HG03442 (cell line): ENCODE measurements around the gene ESPN.

Experiments used
- ATAC-seq: cut with Tn5 transposase; IDR thresholded peaks from one replicate; pipeline ENCODE4 v1.9.1; 2021; ENCODE audit warnings: mild to moderate bottlenecking, moderate library complexity; ENCODE audit not compliant: unreplicated experiment

Gene ESPN

DNA sequence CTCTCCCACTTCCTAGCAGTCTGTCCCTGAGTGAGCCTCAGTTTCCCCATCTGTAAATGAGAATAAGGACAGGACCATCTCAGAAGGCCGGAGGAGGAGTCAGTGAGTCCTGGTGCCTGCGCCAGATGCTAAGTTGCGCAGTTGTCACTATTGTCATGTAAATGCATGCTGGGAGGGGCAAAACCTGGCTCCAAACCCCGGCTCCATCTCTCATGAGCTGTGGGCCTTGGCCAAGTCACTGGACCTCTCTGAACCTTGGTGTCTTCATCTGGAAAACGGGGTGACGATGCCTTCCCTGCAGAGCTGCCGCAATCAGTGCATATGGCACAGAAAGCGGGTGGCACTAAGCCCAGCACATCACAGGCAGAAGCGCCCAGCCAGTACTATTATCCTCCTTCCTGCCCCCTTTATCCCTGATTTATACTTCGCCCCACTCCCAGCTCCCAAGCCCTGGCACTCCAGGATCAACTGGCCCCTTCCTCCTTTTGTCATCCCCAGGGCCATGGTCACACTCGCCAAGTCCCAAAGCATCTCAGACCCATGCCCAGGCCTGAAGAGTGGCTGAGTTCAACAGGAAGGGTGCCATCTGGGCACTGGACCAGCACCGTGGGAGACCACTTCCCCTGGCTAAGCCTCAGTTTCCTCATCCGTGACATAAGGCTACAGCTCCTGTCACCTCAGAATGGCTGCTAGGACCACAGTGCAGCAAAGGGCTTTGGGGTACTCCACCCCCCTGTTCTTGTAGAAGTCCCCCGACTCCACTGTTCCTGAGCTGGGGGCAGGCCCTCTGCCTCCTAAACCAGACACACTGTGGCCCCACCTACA lies 71.2 kb downstream of the ESPN start:
- ATAC-seq = no peak

DNA sequence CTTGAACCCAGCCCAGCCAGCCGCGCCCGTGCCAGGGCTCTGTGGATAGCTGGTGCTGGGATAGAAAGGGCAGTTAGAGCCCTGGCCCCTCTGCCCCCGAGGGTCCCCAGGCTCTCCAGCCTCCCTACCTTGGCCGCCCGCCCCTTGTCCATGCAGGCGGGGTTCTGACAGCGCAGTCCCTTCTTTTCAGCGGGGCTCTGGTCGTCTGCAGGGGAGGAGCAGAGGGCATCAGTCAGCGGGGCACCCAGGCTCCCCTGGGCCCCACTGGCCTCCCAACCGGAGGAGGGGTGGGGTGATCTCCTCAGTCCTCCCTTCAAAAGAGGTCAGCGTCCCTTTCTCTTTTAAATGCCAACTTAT lies 71.8 kb downstream of the ESPN start:
- no peak for ATAC-seq

DNA sequence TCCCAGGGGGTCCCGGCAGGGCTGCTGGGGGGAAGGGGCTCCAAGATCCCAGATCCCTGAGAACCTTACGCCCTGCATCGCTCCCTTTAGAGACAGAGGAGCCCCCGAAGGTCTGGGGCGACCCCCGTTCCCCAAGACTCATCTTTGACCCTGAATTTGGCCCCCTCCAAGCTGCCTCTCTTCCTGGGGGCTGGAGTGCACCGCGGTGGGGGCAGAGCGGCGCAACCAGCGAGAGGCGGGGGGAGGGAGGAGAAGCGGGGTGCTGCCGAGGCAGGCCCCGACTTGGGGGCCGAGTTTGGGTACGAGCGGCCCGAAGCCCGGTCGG lies 72.3 kb downstream of the ESPN start:
- ATAC-seq = no peak

DNA sequence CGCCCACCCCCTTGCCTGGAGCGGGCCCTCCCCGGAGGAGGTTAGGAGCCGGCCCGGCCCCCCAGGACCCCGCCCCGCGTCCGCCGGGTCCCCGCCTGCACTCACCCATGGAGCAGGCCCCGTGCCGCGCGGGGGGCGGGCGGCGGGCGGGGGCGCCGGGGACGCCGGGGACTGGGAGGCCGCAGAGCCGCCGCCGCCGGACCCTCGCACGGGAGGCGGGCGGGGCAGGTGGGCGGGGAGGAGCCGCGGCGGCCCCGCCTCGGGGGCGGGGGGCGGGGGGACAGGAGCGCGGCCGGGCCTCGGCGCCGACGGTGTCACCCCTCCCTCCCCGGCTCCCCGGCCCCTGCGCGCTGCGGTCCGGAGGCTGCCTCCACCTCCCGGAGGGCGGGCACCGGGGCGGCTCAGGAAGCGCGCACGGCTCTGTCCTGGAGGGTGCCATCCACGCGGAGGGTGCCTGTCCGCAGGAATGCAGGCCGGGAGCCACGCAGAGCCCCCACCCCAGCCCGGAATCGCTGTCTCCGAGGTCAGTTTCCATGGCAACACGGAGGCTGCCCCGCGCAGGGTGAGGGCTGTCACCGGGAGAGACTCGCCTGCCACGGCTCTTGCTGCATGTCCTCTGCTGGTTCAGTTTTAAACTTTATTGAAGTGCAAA lies 72.8 kb downstream of the ESPN start:
- no peak for ATAC-seq

DNA sequence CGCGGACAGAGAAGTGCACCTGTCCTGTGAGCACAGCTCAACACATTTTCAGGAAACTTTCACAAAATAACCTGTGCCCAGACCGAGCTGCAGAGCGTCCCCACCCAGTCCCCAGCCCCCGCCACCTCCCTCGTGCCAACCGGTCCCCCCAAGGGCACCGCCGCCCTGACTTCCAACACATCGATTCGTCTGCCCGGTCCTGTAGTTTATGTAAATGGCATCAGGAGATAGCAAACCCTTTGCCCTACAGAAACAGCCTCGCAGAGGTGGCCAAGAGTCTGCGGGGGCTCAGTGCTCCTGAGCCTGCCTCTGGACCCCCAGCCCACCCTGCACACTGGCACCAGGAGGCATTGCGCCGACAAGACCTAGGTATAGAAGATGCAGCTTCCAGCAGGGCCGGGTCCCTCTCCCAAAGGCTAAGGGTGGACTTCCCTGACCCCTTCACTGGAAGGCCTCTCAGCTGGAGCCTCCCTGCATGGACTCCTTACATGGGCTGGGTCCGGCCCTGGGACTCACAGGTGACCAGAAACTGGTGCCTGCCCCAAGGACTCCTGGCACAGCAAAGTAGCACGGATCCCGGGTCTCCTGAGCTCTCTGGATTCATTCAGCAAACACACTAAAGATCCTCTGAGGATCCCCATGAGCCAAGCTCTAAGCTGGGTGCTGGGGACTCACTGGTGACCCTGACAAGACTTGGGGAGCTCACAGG lies 73.4 kb downstream of the ESPN start:
- no peak for ATAC-seq

DNA sequence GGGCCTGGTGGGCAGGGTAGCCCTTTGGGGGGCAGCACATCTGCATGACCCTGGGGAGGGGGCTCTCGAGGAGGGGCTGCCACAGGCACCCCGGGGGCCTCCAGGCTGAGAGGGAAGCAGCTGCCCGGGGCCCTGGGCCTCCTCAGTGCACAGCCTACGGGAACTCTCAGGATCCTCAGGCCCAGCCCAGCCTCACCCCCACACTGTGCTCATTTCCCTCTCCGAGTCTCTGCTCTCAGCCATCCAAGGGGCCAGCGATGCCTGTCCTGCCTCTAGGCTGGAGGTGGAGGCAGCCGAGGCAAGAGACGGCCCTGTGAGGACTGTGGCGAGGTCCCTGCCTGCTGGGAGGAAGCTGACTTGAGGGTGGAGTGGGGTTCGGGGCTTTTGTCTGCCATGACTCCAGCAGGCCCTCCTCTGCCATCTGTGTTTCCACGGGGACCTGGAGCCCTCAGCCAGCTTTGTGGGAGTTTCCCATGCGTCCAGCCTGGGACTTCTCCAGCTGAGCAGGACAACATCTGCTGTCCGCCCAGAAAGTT lies 74.1 kb downstream of the ESPN start:
- no peak for ATAC-seq

DNA sequence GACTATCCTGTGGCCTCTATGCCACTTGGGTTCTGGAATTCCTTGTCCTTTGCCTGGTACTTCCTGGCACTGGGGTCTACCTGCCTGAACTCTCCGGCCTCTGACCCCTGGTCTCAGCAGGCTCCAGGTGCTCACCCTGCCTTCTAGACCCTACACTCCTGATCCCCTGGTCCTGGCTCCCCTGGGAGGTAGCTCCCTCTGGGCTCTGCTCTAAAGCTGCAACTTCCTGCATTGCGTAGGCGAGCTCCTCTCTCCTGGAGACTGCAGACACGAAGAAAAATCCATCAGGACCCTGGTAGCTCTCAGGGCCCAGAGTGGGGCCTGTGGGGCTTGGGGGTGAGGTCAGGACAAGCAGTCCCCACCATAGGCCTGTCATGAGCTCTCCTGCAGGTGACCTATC lies 74.7 kb downstream of the ESPN start:
- ATAC-seq = no peak

DNA sequence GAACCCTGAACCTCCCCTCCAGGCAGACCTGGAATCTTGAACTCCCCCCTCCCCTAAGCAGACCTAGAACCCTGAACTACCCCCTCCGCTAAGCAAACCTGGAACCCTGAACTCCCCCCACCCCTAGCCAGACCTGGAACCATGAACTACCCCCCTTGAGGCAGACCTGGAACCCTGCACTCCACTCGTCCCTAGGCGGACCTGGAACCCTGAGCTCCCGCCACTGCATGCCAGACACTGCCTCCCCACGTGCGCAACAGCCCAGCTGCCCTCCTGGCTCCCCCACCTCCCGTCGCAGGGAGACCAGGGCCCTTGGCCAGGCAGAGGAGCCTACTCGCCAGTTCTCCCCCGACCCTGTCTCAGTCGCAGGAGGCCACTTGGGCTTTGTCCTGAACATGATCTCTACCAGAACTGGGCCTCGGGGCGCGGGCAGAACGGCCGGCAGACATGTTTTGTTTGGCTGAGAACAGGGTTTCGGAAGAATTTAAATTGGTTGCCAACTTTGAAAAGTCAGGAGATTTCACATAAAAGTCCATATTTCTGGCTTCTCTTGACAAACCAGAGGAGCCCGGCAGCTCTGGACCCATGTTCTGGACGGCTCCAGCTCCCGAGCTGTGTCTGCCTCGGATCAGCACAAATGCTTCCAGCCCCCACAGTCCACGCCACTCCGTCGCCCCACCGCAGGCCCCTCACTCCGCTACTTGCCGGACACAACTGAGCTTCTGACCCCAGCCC lies 76.1 kb downstream of the ESPN start:
- ATAC-seq = no peak

DNA sequence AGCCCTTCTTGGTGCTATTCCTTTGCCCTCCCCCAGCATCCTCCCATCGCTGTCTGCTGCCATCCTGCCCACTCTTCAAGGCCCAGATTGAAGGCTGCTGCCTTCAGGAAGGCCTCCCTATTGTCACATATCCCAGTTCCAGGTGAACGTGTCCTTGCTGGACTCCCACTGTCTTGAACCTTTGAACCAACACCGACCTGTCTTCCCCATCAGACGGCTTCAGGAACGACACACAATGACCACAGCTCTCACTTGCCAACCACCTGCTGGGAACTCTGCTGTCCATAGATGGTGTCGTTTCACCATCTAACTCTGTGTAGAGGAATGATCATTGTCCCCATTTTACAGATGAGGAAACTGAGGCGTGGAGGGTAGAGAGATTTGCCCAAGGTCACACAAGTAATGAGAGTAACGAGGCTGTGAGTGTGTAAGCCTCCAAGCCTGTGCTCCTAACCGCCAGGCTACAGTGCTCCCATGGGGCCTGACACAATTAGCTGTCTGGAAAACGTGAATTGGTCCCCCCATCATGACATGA lies 76.8 kb downstream of the ESPN start:
- no peak for ATAC-seq

DNA sequence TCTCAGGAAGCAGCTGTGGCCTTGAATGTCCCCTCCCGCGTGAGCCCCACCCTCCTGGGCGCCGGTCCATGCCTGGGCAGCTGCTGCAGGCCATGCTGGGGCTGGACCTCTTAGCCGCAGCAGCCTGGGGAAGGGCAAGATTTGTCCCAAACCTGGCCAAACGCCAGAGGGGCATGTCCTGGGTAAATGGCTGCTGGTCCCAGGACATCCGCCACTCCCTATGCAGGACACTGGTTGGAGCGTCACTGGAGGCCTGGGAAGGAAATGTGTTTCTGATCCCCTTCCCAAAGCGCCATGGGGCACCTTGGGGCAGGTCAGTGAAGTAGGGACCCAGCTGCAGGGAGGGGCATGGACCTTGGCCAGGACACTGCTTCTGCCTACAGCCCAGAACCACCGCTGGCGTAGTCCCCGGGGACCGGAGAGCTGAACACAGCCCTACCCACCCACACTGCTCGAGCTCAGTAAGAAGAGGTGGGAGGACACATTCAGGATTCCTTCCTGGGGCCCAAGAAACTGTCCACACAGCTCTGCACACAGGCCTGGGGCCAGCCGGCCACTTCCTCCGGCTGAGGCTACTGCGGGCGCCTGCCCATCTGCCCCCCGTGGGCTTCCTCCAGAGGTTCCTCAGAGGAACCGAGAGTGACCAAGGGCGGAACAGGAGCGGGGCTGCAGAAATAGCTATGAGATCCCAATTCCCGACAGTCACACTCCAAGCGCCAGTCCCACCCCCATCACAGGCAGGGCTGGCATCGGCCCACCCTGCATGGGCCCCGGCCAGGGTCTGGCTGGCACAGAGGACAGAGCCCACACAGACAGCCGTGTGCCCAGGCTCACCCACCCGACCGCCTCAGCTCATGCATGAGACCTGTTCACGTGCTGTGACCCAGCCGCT lies 77.7 kb downstream of the ESPN start:
- ATAC-seq = no peak

DNA sequence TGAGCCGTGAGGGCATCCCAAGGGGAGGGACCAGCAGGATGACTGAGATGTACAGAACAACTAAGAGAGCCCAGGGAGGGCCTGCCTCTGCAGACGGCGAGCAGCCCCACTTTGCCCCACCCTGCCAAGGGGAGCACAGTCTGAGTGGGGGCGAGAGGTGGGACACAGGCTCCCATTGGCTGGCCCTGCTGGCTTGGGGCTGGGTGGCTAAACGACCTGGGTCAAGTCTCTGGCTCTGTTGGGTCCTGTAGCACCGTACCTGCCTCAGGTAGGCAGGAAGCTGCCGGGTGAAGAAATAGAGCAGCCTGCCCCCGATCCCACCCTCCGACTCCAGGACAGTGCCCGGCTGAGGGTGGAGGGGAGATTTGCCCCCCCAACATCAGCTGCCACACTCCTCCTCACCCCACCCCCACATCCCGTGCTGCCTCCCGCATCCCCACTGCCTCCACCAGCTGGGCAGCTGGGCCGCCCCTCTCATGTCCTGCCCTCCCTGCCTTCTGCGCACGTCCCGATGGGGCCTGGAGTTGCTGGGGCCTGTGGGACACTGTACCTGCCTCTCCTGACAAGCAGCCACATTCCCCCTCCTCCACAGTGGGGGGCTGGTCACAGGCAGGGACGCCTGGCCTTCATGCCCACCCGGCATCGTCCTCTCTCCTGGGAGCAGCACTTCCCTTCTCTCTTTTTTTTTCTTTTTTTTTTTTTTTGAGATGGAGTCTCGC lies 79.5 kb downstream of the ESPN start:
- no peak for ATAC-seq

DNA sequence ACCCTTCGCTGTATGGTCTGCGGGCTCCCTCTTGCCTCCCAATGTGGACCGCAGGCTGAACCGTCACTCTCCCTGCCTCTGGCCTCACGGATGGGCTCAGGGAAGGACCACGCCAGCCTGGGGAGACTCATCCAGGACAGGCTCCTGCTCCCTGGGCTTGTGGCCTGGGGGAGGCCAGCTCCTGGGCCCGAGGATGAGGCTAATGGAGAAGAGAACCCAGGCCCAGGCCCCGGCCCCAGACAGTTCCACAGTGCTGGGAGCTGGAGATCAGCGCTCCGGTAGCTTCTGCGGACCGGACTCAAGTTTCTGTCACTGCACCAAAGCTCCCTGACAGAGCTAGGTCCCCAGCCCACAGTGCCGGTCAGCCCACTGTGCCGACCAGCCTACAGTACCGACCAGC lies 80.3 kb downstream of the ESPN start:
- ATAC-seq = no peak

DNA sequence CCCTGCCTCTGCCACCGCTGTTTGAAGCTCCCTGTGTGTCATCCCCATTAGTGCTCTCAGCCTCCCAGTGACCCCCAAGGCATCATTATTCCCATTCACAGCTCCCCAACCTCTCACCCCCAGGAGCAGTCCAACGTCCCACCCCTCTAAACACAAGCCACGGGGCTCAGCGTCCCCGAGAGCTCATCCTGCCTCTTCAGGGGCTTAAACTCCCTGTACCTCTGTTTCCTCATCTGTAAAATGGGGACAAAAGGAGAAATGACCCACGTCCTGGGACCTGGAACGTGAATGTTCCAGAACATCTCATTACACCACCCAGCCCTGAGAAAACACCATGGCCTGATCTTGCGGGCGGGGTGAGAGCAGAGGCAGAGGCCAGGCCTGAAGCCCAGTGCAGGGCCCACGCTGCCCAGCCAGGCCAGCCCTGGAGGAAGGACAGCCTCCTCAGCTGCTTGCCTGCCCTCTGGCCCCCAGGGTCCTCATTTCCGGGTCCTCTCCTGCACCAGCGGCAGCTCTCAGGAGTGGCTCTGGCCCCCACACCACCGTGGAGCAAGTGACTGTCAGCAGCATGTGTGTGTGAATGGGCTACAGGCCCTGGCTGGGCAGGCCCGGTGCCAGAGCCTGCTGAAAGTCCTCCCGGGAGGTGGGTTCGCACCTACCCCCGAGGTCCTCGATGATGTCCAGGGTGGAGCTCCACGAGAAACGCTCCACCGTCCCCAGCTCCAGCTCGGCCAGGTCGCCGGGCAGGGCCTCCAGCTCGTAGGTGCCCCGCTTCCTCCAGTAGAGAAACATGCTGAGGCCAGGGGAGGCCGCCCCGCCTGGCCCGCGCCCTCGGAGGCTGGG lies 81.0 kb downstream of the ESPN start:
- ATAC-seq = no peak

DNA sequence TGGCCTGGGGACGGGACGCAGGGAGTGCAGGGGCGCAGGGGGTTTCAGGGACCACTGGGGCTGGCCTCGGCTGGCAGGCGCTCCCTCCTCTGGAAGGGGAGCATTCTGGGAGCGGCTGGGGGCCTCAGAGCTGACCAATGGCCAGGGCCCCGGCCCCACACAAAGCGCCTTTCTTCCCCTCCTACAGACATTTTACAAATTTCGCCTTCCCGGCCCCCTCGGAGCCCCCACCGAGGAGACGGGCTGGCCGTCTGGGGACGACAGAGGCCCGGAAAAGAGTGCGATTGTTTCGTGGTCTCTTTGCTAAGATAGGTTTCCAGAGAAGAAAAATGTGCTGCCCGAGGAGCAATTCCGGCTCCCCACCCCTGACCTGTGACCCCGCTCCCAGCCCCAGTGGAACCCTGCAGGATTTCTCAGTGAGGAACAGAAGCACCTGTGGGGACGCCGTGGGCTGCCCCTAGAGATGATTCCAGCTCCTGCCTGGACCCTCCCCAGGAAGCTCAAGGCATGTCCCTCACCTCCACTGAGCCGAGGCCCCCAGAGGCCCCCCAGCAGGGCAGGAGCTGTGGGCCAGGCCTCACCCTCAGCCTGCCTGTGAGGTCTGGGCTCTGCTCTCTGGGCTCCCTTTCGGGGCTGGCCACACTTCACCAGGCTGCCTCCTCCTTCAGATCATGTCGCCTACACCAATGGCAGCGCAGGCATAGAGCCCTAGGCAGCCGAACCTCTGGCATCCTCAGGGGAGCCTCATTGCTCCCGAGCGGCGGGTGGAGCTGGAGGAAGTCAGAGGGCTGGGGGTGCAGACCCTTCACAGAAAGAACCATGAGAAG lies 81.8 kb downstream of the ESPN start:
- ATAC-seq = no peak

DNA sequence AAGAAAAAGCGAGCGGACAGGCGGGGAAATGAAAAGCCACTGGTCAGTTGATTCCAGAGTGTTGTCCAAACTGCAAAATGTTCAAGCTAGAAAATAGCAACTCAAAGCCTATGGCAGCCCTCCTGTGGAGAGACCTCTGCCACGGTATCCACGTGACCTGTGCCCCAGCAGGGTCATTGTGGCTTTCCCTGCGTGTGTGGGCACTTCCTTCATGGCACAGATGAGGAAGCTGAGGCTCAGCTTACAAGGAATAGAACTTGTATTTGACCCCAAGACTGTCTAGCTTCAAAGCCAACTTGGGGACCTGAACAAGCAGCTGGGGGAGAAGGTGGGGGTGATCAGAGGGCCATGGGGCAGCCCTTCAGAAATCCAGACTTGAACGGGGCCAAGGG lies 82.5 kb downstream of the ESPN start:
- no peak for ATAC-seq

DNA sequence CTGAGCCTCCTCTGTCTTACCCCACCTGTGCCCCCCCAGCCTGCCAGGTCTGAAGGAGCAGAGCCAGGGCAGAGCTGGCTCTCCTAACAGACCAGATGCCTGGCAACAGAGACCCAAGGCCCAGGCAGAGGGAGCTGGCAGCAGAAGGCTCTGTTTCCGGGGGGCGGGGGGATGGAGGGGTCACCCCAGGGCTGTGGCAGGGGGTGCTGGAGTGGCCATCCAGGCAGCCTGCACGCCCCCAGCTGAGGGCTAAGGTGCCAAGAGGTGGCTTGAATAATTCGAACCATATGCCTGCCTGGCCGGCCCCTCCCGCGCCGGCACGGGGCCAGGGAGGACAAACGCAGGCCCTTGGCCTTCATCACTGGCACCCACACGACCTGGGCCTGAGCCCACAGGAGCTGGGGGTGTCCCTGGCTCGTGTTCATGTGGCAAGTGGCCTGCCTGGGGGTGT lies 82.9 kb downstream of the ESPN start:
- ATAC-seq = no peak

DNA sequence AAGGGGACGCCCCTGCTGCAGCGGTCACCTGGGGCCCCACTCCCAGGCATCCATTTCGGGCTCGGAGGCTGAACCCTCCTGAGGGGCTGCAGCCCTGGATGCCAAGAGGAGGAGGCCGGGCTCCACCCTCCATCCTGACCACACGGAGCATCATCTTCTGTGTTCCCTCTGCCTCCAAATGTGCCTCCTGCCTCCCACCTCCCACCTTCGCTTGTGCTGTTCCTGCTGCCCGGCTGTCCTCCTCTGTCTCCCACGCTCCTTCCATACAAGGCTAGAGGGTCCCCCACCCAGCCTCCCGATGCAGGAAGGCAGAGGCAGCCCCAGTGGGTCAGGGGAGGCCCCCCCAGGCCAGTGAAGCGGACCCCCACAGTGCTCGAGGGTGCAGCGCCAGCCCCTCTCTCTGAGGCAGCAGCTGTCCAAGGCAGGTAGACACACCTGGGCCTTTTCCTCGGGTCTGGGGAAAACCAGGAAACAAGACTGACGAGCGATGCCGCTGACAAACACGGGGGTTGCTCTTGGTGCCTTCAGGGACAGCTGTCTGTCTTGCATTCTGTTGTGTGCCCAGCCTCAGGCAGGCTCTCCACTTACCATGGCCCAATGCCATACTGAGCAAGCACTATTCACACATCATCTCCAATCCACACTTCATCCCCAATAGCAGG lies 83.7 kb downstream of the ESPN start:
- ATAC-seq = no peak
